H1 (cell line): ENCODE data around the gene TAS1R3. TPM values are rescaled to one million over a fixed set of nuclear protein-coding genes. Genes with fewer than 3 reads are reported as not detected.

Experiments
- CTCF ChIA-PET: fragments of 300-600 bp; sonication (Branson Sonifier 250); formaldehyde crosslinking; loops from one replicate; lab custom pipeline; 2021; ENCODE audit not compliant: partially characterized antibody; lab: Charles Lee
- POLR2A ChIA-PET: fragments of 300-600 bp; sonication (Branson Sonifier 250); formaldehyde crosslinking; loops from one replicate; lab custom pipeline; 2021; ENCODE audit warnings: inconsistent platforms; ENCODE audit not compliant: partially characterized antibody; lab: Charles Lee
- DNase-seq, 2 experiments: peaks; one replicate each; pipeline versions ENCODE4 v3.0.0 to v3.0.0-alpha.2; 2010 to 2022; ENCODE audit warnings: low spot score in 2 of 2, low read depth in 1 of 2, mixed read lengths in 1 of 2
- FAIRE-seq: peaks from 2 replicates; lab custom pipeline; 2011; peaks lifted over from hg19 to GRCh38; lab: Jason Lieb, UNC
- H2AFZ ChIP-seq: 2 replicates; pipeline ENCODE4 v1.8.1; 2012; ENCODE audit warnings: low read length, inconsistent platforms
- H2AK5ac ChIP-seq: 2 replicates; pipeline ENCODE4 v1.6.1; 2013; ENCODE audit warnings: low read depth, low read length
- H2BK120ac ChIP-seq: replicated peaks from 2 replicates; pipeline ENCODE3; 2013; ENCODE audit warnings: low read depth, low read length, inconsistent platforms
- H2BK12ac ChIP-seq: 2 replicates; pipeline ENCODE4 v1.6.1; 2013; ENCODE audit warnings: low read depth, low read length
- H2BK15ac ChIP-seq: 2 replicates; pipeline ENCODE4 v1.6.1; 2013; ENCODE audit warnings: low read length
- H2BK20ac ChIP-seq: 2 replicates; pipeline ENCODE4 v1.6.1; 2013; ENCODE audit warnings: low read length
- H2BK5ac ChIP-seq: 2 replicates; pipeline ENCODE4 v1.6.1; 2013; ENCODE audit warnings: low read depth, low read length
- H3K14ac ChIP-seq: 2 replicates; pipeline ENCODE4 v1.6.1; 2013; ENCODE audit warnings: inconsistent platforms; ENCODE audit not compliant: insufficient read length
- H3K18ac ChIP-seq: 2 replicates; pipeline ENCODE4 v1.6.1; 2013; ENCODE audit warnings: low read length; ENCODE audit errors: extremely low read depth
- H3K23ac ChIP-seq: 2 replicates; pipeline ENCODE4 v1.6.1; 2013; ENCODE audit warnings: inconsistent platforms; ENCODE audit not compliant: insufficient read length
- H3K23me2 ChIP-seq: 2 replicates; pipeline ENCODE4 v1.6.1; 2013; ENCODE audit warnings: low read depth, low read length
- H3K27ac ChIP-seq: 2 replicates; pipeline ENCODE4 v1.6.1; 2011; ENCODE audit warnings: low read depth, low read length, inconsistent platforms
- H3K27me3 ChIP-seq, 4 experiments: replicated peaks in 1 of 4; 1 replicate in 1 of 4; 2 replicates in 3 of 4; pipeline versions ENCODE4 v1.6.1 to v1.8.1; 2011 to 2013; ENCODE audit warnings: low read length in 3 of 4, mild to moderate bottlenecking in 3 of 4, inconsistent platforms in 2 of 4, mixed read lengths in 2 of 4, moderate library complexity in 1 of 4; ENCODE audit not compliant: control insufficient read depth in 3 of 4, insufficient read depth in 3 of 4; ENCODE audit errors: extremely low read depth in 1 of 4
- H3K36me3 ChIP-seq, 4 experiments: 2 replicates each; pipeline versions ENCODE4 v1.6.1 to v1.8.1; 2011 to 2013; ENCODE audit warnings: mild to moderate bottlenecking in 4 of 4, low read length in 3 of 4, moderate library complexity in 2 of 4, control low read depth in 1 of 4, inconsistent platforms in 1 of 4; ENCODE audit not compliant: insufficient read depth in 4 of 4, control insufficient read depth in 2 of 4
- H3K4ac ChIP-seq: replicated peaks from 2 replicates; pipeline ENCODE3; 2013; ENCODE audit warnings: low read length, low read depth, mixed read lengths, inconsistent platforms; ENCODE audit not compliant: insufficient read length
- H3K4me1 ChIP-seq, 4 experiments: replicated peaks in 1 of 4; 1 replicate in 1 of 4; 2 replicates in 3 of 4; pipeline versions ENCODE4 v1.6.1 to v1.8.1; 2011 to 2013; ENCODE audit warnings: low read length in 3 of 4, inconsistent platforms in 2 of 4, mixed read lengths in 1 of 4; ENCODE audit not compliant: insufficient read depth in 4 of 4, control insufficient read depth in 3 of 4
- H3K4me2 ChIP-seq, 2 experiments: 2 replicates each; pipeline versions ENCODE4 v1.6.1 to v1.8.1; 2011 to 2013; ENCODE audit warnings: low read depth in 2 of 2, low read length in 2 of 2, control low read depth in 1 of 2, inconsistent platforms in 1 of 2, mild to moderate bottlenecking in 1 of 2; ENCODE audit not compliant: insufficient read depth in 1 of 2
- H3K4me3 ChIP-seq, 4 experiments: fragments of 200-600, 300-600 bp in 1 of 4; sonication (generic), shearing (Covaris generic), sonication (Bioruptor Twin) in 1 of 4; 2 replicates each; pipeline versions ENCODE4 v1.5.1 to v1.8.1; 2011 to 2016; ENCODE audit warnings: low read length in 4 of 4, low read depth in 3 of 4, control low read depth in 2 of 4, inconsistent platforms in 2 of 4, mild to moderate bottlenecking in 2 of 4, mixed read lengths in 1 of 4, moderate library complexity in 1 of 4; ENCODE audit not compliant: insufficient read depth in 2 of 4; ENCODE audit errors: extremely low read depth in 1 of 4
- H3K56ac ChIP-seq: replicated peaks from 2 replicates; pipeline ENCODE3; 2013; ENCODE audit warnings: low read depth, mild to moderate bottlenecking, mixed read lengths, low read length, inconsistent platforms; ENCODE audit not compliant: insufficient read length
- H3K79me1 ChIP-seq: 2 replicates; pipeline ENCODE4 v1.6.1; 2013; ENCODE audit warnings: low read depth, low read length, control low read depth
- H3K79me2 ChIP-seq, 2 experiments: 2 replicates each; pipeline versions ENCODE4 v1.6.1 to v1.8.1; 2012 to 2013; ENCODE audit warnings: low read length in 2 of 2, mild to moderate bottlenecking in 2 of 2, inconsistent platforms in 1 of 2; ENCODE audit not compliant: insufficient read depth in 2 of 2, control insufficient read depth in 1 of 2
- H3K9ac ChIP-seq, 4 experiments: replicated peaks in 1 of 4; 1 replicate in 1 of 4; 2 replicates in 3 of 4; pipeline versions ENCODE4 v1.6.1 to v1.8.1; 2011 to 2013; ENCODE audit warnings: low read depth in 3 of 4, low read length in 3 of 4, control low read depth in 2 of 4, mild to moderate bottlenecking in 2 of 4, moderate library complexity in 2 of 4, inconsistent platforms in 1 of 4; ENCODE audit errors: extremely low read depth in 1 of 4
- H3K9me3 ChIP-seq, 2 experiments: 2 replicates each; pipeline versions ENCODE4 v1.6.1 to v1.8.1; 2012 to 2013; ENCODE audit warnings: mild to moderate bottlenecking in 2 of 2, moderate library complexity in 2 of 2, control low read depth in 1 of 2, inconsistent platforms in 1 of 2, low read depth in 1 of 2, low read length in 1 of 2, mixed read lengths in 1 of 2; ENCODE audit not compliant: insufficient read depth in 2 of 2
- H4K20me1 ChIP-seq, 2 experiments: replicated peaks in 1 of 2; 2 replicates each; pipeline versions ENCODE3 to v1.8.1; 2011 to 2013; ENCODE audit warnings: inconsistent platforms in 2 of 2, low read length in 2 of 2, mild to moderate bottlenecking in 1 of 2; ENCODE audit not compliant: insufficient read depth in 2 of 2, control insufficient read depth in 1 of 2
- H4K5ac ChIP-seq: 2 replicates; pipeline ENCODE4 v1.6.1; 2013; ENCODE audit warnings: low read length, low read depth, mixed read lengths, inconsistent platforms; ENCODE audit not compliant: insufficient read length
- H4K8ac ChIP-seq: 2 replicates; pipeline ENCODE4 v1.8.0; 2013; ENCODE audit warnings: mild to moderate bottlenecking, moderate library complexity, low read length, inconsistent platforms; ENCODE audit not compliant: insufficient read depth; ENCODE audit errors: extremely low read depth
- H4K91ac ChIP-seq: replicated peaks from 2 replicates; pipeline ENCODE3; 2013; ENCODE audit warnings: low read length, mixed read lengths, inconsistent platforms; ENCODE audit not compliant: insufficient read length
- BCL11A ChIP-seq, 2 experiments: IDR thresholded peaks; one replicate each; pipeline ENCODE4 v1.6.1; 2011; ENCODE audit warnings: low read depth in 2 of 2, low read length in 2 of 2, mild to moderate bottlenecking in 2 of 2
- BRCA1 ChIP-seq: IDR thresholded peaks from 2 replicates; pipeline ENCODE4 v1.6.1; 2012; ENCODE audit warnings: low read depth, low read length, improper control_type of control experiment
- KDM4A ChIP-seq: IDR thresholded peaks from one replicate; pipeline ENCODE4 v1.7.1; 2012; ENCODE audit warnings: low read depth, mild to moderate bottlenecking, moderate library complexity, low read length, inconsistent platforms; ENCODE audit not compliant: severe bottlenecking
- MAFK ChIP-seq: IDR thresholded peaks from 2 replicates; pipeline ENCODE4 v1.6.1; 2012; ENCODE audit warnings: low read depth, mild to moderate bottlenecking, improper control_type of control experiment, low read length
- PHF8 ChIP-seq: fragments of 200-600 bp; sonication (generic); conservative IDR thresholded peaks from 2 replicates; pipeline ENCODE4 v1.7.1; 2012; ENCODE audit warnings: low read depth, mild to moderate bottlenecking, inconsistent platforms, low read length, moderate library complexity
- POU5F1 ChIP-seq: IDR thresholded peaks from 2 replicates; pipeline ENCODE4 v1.6.1; 2011; ENCODE audit warnings: low read depth, mild to moderate bottlenecking, low read length, moderate library complexity
- RBBP5 ChIP-seq: IDR thresholded peaks from 2 replicates; pipeline ENCODE4 v1.7.1; 2012; ENCODE audit warnings: low read depth, mild to moderate bottlenecking, inconsistent platforms, low read length, moderate library complexity, borderline replicate concordance
- SIN3A ChIP-seq, 2 experiments: IDR thresholded peaks in 1 of 2; conservative IDR thresholded peaks in 1 of 2; 2 replicates each; pipeline ENCODE4 v1.6.1; 2011 to 2012; ENCODE audit warnings: low read length in 2 of 2, improper control_type of control experiment in 1 of 2, low read depth in 1 of 2, mild to moderate bottlenecking in 1 of 2
- SIRT6 ChIP-seq: IDR thresholded peaks from one replicate; pipeline ENCODE4 v1.7.1; 2012; ENCODE audit warnings: low read length, inconsistent platforms
- SP1 ChIP-seq: IDR thresholded peaks from 2 replicates; pipeline ENCODE4 v1.6.1; 2011; ENCODE audit warnings: low read depth, low read length
- SUZ12 ChIP-seq: fragments of 200-600 bp; sonication (generic); IDR thresholded peaks from 2 replicates; pipeline ENCODE4 v1.6.1; 2012; ENCODE audit warnings: mild to moderate bottlenecking, inconsistent platforms, low read length, moderate library complexity, mixed read lengths
- TAF7 ChIP-seq: optimal IDR thresholded peaks from 2 replicates; pipeline ENCODE3; 2011; ENCODE audit warnings: low read depth, mild to moderate bottlenecking, inconsistent platforms, low read length, moderate library complexity, borderline replicate concordance
- YY1 ChIP-seq: IDR thresholded peaks from 2 replicates; pipeline ENCODE4 v1.6.1; 2011; ENCODE audit warnings: low read depth, mild to moderate bottlenecking, low read length
- WGBS, 2 experiments: shearing (Covaris generic) in 1 of 2; methylation state at CpG; one replicate each; pipeline versions ENCODE4 v1.1.6 to v1.1.7; 2013 to 2015; ENCODE audit warnings: low lambda C conversion rate in 2 of 2, mixed read lengths in 2 of 2, inconsistent platforms in 1 of 2, low coverage in 1 of 2, missing lambda C conversion rate in 1 of 2; ENCODE audit not compliant: insufficient replicate concordance in 2 of 2, insufficient coverage in 1 of 2, insufficient read length in 1 of 2; ENCODE audit errors: extremely low coverage in 1 of 2, missing lambda C conversion rate in 1 of 2; 5-methylcytosine and 5-hydroxymethylcytosine counted together
- polyA plus RNA-seq, 7 experiments: library from polyadenylated mRNA; depleted of rRNA in 3 of 7; stranded (reverse) in 5 of 7; unstranded in 2 of 7; fragments of >200 nt in 5 of 7; fragments of 200-250 nt in 2 of 7; gene quantifications; 1 replicate in 5 of 7; 2 replicates in 1 of 7; 4 replicates in 1 of 7; pipeline versions ENCODE4 v1.2.1 to v1.2.3, GENCODE V29; 2011 to 2013; ENCODE audit warnings: missing spikeins in 2 of 7, mixed read lengths in 2 of 7
- total RNA-seq: library from RNA; stranded (reverse); fragmentation: NEBNext Ultra II Directional; extraction: Animal tissue kit (Norgen Biotek cat#: 25700); gene quantifications from 2 replicates; pipeline ENCODE4 v1.2.1, GENCODE V29; 2021

TAS1R3 gene
- total and polyA plus RNA-seq, 2 of the 8 experiments (the other 6 are each of a cell fraction or from before 2014, with no cell fraction given) = 0.03 to 0.19 TPM

GRCh38 chr1:1335283-1335682 is 4.2 kb downstream of the TAS1R3 start:
- no peak overlapping the region for H2BK12ac ChIP-seq
- no peak overlapping the region for H4K91ac ChIP-seq
- H3K14ac ChIP-seq = no peak overlapping the region
- H2AFZ ChIP-seq = no peak overlapping the region
- CTCF ChIA-PET = interaction anchor here (0.6 to 3.2 kb wide), 6 partner anchors 9 to 927 kb away, joined by 3 to 13 read pairs (median 4); no protein-coding TSS in a partner anchor
- H3K4ac ChIP-seq = no peak overlapping the region
- H3K36me3 ChIP-seq = peaks cover 0 to 27% (median 6%) of the 10 kb centered on the region in 4 experiments; a peak in 6 of 8 replicates
- H3K79me2 ChIP-seq = no peaks in the 10 kb centered on the region
- no peak overlapping the region for H3K23ac ChIP-seq
- H3K27ac ChIP-seq = no peak overlapping the region
- H2BK5ac ChIP-seq = no peak overlapping the region
- no peaks in the 10 kb centered on the region for H3K27me3 ChIP-seq
- H3K79me1 ChIP-seq = peaks cover 2% of the 10 kb centered on the region; the same call in 1 of the 2 replicates
- no peak overlapping the region for H3K4me2 ChIP-seq
- no peak for DNase-seq
- no peak for FAIRE-seq
- H3K4me1 ChIP-seq = no peaks in the 10 kb centered on the region; a peak in 2 of 7 replicates
- no peak overlapping the region for H2AK5ac ChIP-seq
- H2BK15ac ChIP-seq = no peak overlapping the region
- H3K18ac ChIP-seq = no peak overlapping the region
- no peaks in the 10 kb centered on the region for H3K9me3 ChIP-seq
- no peak overlapping the region for H4K5ac ChIP-seq
- no peak overlapping the region for H3K9ac ChIP-seq
- POLR2A ChIA-PET = interaction anchor here (0.8 to 9.0 kb wide), 16 partner anchors 9 to 99 kb away, joined by 3 to 134 read pairs (median 6); partner anchors contain the start of genes AURKAIP1, CCNL2 and DVL1
- no peaks in the 10 kb centered on the region for H3K23me2 ChIP-seq
- H3K4me3 ChIP-seq = no peak overlapping the region
- no peak overlapping the region for H4K8ac ChIP-seq
- 94% methylated on average over 16 of the region's 16 CpGs; no CpG with 5 or more reads in 1 of the 2 experiments for WGBS, 2 experiments
- no peak overlapping the region for H3K56ac ChIP-seq
- H2BK120ac ChIP-seq = no peak overlapping the region
- peaks cover 10 to 25% of the 10 kb centered on the region in 2 experiments for H4K20me1 ChIP-seq
- H2BK20ac ChIP-seq = no peak overlapping the region
- TF ChIP-seq SUZ12 (no peak), BCL11A (IDR thresholded peaks at IDR 0.05; ENCODE audit: low read depth in 2 of 2, low read length in 2 of 2) (no peak), POU5F1 (no peak), BRCA1 (no peak), SP1 (no peak), TAF7 (no peak), PHF8 (no peak), RBBP5 (no peak), KDM4A (no peak), SIN3A (conservative IDR thresholded peaks at IDR 0.05 in 1 of 2, IDR thresholded peaks at IDR 0.05 in 1 of 2; ENCODE audit: low read depth in 1 of 2, low read length in 2 of 2) (no peak), SIRT6 (no peak), YY1 (no peak), MAFK (no peak)
